ENCODE data around the gene TRPM4. TPM values are rescaled to one million over a fixed set of nuclear protein-coding genes. Genes with fewer than 3 reads are reported as not detected.
"Not testable (repeated sequence)": the region's sequence is repeated elsewhere in the genome, so short reads cannot be mapped to it uniquely, and the experiment has no call there.

TRPM4 gene
- total RNA-seq, 2 donors from 2014 or later: not detected

DNA sequence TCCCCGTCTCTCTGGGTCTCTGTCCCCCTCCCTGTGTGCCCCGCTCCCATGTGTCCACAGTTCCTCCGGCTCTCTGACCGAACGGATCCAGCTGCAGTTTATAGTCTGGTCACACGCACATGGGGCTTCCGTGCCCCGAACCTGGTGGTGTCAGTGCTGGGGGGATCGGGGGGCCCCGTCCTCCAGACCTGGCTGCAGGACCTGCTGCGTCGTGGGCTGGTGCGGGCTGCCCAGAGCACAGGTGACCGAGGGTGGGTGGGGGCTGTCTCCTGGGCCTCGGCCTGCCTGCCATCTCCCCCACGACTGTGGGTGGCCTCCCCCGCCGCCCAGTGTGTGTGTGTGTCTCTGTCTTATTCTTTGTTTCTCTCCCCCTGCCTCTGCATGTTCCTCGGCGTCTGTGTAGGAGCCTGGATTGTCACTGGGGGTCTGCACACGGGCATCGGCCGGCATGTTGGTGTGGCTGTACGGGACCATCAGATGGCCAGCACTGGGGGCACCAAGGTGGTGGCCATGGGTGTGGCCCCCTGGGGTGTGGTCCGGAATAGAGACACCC lies 10.3 kb downstream of the TRPM4 start:
- DNase-seq (ENCODE audit: low spot score) (no peak), ATAC-seq (no peak)
- Mint-ChIP-seq H3K4me3 (no peak overlapping the region), H3K9me3 (no peaks in the 10 kb centered on the region), H3K27ac (no peak overlapping the region), H3K4me1 (ENCODE audit: low read depth in 2 of 2) (no peaks in the 10 kb centered on the region), H3K36me3 (no peaks in the 10 kb centered on the region), H3K27me3 (peaks cover 5 to 9% of the 10 kb centered on the region in 2 donors)

DNA sequence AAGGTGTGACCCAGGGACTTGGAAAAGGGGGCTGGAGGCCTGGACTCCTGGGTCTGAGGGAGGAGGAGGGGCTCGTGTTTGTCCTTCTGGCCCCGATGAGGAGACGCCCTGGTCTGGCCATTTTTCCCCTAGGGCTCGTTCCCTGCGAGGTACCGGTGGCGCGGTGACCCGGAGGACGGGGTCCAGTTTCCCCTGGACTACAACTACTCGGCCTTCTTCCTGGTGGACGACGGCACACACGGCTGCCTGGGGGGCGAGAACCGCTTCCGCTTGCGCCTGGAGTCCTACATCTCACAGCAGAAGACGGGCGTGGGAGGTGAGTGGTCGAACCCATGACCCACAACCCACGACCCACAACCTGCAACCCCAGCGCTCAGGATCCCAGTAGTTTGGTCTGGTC lies 10.8 kb downstream of the TRPM4 start:
- Mint-ChIP-seq H3K27me3 (peaks cover 5 to 9% of the 10 kb centered on the region in 2 donors), H3K4me1 (ENCODE audit: low read depth in 2 of 2) (no peaks in the 10 kb centered on the region), H3K4me3 (no peak overlapping the region), H3K9me3 (no peaks in the 10 kb centered on the region), H3K27ac (no peak overlapping the region), H3K36me3 (no peaks in the 10 kb centered on the region)
- ATAC-seq (no peak), DNase-seq (ENCODE audit: low spot score) (no peak)

DNA sequence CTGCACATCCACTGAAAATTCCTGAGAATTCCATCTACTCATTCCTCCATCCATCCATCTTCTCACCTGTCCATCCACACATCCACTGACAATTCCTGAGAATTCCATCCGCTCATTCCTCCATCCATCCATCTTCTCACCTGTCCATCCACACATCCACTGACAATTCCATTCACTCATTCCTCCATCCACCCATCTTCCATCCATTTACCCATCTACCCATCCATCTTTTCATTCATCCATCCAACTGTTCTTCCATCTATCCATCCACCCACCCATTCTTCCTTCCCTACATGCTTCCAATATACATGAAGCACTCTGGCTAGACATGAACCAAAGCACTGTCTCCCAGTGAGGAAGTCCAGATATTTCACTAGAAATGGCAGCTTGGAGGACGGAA lies 15.6 kb downstream of the TRPM4 start:
- ATAC-seq (no peak), DNase-seq (ENCODE audit: low spot score) (no peak)
- H3K4me3 Mint-ChIP-seq: no peak overlapping the region
- H3K27ac Mint-ChIP-seq: no peak overlapping the region
- no peaks in the 10 kb centered on the region for H3K36me3 Mint-ChIP-seq
- peaks cover 0 to 2% of the 10 kb centered on the region in 2 donors for H3K27me3 Mint-ChIP-seq
- no peaks in the 10 kb centered on the region for H3K4me1 Mint-ChIP-seq (ENCODE audit: low read depth in 2 of 2)
- no peaks in the 10 kb centered on the region for H3K9me3 Mint-ChIP-seq

DNA sequence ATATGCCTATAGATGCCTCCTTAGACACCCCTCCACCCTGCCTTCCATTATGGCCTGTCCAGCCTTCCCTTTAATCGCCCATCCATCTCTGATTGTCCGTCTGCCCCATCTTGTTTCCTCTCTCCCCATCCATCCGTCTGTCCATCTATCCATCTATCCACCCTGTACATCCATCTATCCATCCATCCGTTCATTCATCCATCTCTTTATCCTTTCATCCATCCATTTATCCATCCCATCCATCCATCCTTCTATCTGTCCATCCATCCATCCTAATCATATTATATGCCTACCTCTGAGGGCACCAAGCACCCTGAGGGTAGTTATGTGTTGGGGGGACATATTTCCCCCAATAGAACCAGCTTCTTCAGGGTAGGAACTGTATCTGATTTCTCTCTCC lies 23.1 kb downstream of the TRPM4 start:
- Mint-ChIP-seq H3K36me3 (peaks cover 6% of the 10 kb centered on the region), H3K9me3 (peaks cover 11% of the 10 kb centered on the region), H3K27me3 (peaks cover 0 to 5% of the 10 kb centered on the region in 2 donors), H3K27ac (no peak overlapping the region), H3K4me3 (no peak overlapping the region), H3K4me1 (ENCODE audit: low read depth in 2 of 2) (no peaks in the 10 kb centered on the region)
- DNase-seq (ENCODE audit: low spot score) (no peak), ATAC-seq (no peak)

DNA sequence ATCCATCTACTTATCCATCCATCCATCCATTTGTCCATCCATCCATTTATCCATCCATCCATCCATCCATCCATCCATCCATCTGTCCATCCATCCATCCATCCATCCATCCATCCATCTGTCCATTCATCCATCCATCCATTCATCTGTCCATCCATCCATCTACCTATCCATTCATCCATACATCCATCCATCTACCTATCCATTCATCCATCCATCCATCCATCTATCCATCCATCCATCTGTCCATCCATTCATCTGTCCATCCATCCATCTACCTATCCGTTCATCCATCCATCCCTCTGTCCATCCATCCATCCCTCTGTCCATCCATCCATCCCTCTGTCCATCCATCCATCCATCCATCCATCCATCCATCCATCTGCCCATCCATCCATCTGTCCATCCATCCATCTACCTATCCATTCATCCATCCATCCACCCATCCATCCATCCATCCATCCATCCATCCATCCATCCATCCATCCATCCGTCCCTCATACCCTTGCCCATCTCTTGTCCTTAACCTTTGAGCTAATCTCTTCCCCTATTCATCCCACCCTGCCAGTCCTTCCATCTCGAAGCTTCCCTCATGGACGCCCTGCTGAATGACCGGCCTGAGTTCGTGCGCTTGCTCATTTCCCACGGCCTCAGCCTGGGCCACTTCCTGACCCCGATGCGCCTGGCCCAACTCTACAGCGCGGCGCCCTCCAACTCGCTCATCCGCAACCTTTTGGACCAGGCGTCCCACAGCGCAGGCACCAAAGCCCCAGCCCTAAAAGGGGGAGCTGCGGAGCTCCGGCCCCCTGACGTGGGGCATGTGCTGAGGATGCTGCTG lies 24.6 kb downstream of the TRPM4 start:
- not testable (repeated sequence) for H3K4me1 Mint-ChIP-seq (ENCODE audit: low read depth in 2 of 2); H3K27ac Mint-ChIP-seq; DNase-seq (ENCODE audit: low spot score); H3K36me3 Mint-ChIP-seq; ATAC-seq; H3K27me3 Mint-ChIP-seq; H3K4me3 Mint-ChIP-seq
- H3K9me3 Mint-ChIP-seq: peaks cover 11% of the 10 kb centered on the region

DNA sequence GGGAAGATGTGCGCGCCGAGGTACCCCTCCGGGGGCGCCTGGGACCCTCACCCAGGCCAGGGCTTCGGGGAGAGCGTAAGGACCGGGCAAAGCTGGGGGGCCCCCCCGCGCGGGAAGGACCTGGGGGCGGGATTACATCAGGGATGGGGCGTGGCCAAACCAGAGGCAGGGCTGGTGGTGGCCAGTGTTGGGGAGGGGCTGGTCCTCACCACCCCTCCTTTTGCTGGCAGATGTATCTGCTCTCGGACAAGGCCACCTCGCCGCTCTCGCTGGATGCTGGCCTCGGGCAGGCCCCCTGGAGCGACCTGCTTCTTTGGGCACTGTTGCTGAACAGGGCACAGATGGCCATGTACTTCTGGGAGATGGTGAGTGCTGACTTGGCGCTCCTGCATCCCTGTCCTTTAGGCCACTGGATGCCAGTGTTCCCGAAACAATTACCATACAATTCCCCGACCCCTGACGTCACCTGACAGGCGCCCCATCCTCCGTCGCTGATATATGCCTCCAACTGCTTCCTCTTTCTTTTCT lies 25.3 kb downstream of the TRPM4 start:
- Mint-ChIP-seq H3K36me3 (peaks cover 6% of the 10 kb centered on the region), H3K4me1 (ENCODE audit: low read depth in 2 of 2) (no peaks in the 10 kb centered on the region), H3K27ac (no peak overlapping the region), H3K27me3 (peaks cover 0 to 3% of the 10 kb centered on the region in 2 donors), H3K4me3 (no peak overlapping the region), H3K9me3 (peaks cover 11% of the 10 kb centered on the region)
- DNase-seq (ENCODE audit: low spot score) (no peak), ATAC-seq (no peak)

DNA sequence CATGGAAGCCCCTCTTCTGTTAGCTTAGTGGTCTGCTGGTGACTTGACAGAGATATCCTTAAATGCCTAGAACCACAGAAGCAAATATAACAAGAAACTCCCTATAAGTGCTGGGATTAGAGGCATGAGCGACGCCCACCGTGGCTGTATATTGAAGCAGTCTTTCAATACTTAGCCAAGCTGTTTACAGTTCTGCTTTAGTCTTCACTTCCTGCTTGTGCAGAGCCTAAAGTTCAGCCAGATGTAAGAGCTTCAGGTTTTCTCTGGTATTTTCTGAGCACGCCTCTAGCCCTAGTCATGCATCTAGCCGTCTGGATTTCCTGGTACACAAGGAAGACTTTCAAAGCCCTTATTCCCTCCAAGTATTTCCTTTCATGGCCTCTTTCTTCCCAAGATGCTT lies 28.5 kb downstream of the TRPM4 start:
- Mint-ChIP-seq H3K4me3 (no peak overlapping the region), H3K36me3 (peaks cover 6% of the 10 kb centered on the region), H3K4me1 (ENCODE audit: low read depth in 2 of 2) (peaks cover 0 to 3% of the 10 kb centered on the region in 2 donors), H3K9me3 (peaks cover 11% of the 10 kb centered on the region), H3K27ac (no peak overlapping the region), H3K27me3 (peaks cover 0 to 3% of the 10 kb centered on the region in 2 donors)
- DNase-seq (ENCODE audit: low spot score): no peak
- no peak for ATAC-seq

DNA sequence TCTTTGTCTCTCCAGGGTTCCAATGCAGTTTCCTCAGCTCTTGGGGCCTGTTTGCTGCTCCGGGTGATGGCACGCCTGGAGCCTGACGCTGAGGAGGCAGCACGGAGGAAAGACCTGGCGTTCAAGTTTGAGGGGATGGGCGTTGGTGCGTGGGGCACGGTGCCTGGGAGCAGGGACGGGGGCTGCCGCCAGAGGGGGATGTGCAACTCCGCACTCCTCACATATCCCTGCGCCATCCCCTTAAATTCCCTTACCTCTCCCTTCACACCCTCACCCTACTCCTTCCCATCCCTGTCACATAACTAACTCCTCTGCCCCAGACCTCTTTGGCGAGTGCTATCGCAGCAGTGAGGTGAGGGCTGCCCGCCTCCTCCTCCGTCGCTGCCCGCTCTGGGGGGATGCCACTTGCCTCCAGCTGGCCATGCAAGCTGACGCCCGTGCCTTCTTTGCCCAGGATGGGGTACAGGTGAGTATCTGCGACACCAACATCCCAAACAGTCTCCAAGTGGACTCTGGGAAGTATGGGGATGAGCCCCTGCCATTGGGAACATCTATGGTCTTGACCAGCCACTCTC lies 31.1 kb downstream of the TRPM4 start:
- H3K4me1 Mint-ChIP-seq (ENCODE audit: low read depth in 2 of 2): peaks cover 0 to 3% of the 10 kb centered on the region in 2 donors
- H3K9me3 Mint-ChIP-seq: peaks cover 5% of the 10 kb centered on the region
- DNase-seq (ENCODE audit: low spot score) (no peak), ATAC-seq (no peak)
- peak overlapping the region in 1 of 2 donors; percentile 38 for H3K27ac Mint-ChIP-seq
- H3K4me3 Mint-ChIP-seq: no peak overlapping the region
- peaks cover 6% of the 10 kb centered on the region for H3K36me3 Mint-ChIP-seq
- H3K27me3 Mint-ChIP-seq: no peaks in the 10 kb centered on the region

DNA sequence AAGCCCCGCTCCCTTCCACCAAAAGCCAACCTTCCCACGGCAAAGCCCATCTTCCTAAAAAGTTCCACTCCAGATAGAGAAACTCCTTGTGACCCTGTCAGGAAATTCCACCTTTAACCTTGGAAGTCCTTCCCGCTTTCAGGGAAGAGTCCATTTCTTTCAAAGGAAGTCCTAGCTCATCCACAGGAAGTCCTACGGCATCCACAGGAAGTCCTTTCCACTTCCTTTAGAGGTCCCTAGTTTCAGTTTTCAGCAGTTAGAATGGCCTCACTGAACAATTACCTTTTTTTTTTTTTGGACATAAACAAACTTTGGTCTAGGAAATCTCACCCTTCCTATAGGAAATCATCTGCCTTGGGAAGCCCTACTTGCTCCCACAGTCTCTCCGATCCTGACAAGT lies 31.7 kb downstream of the TRPM4 start:
- H3K27me3 Mint-ChIP-seq: no peaks in the 10 kb centered on the region
- H3K9me3 Mint-ChIP-seq: peaks cover under 1% of the 10 kb centered on the region
- H3K36me3 Mint-ChIP-seq: peaks cover under 1% of the 10 kb centered on the region
- no peak overlapping the region for H3K4me3 Mint-ChIP-seq
- H3K27ac Mint-ChIP-seq: peak overlapping the region in 1 of 2 donors; percentile 2
- H3K4me1 Mint-ChIP-seq (ENCODE audit: low read depth in 2 of 2): peaks cover 0 to 3% of the 10 kb centered on the region in 2 donors
- ATAC-seq (no peak), DNase-seq (ENCODE audit: low spot score) (no peak)

DNA sequence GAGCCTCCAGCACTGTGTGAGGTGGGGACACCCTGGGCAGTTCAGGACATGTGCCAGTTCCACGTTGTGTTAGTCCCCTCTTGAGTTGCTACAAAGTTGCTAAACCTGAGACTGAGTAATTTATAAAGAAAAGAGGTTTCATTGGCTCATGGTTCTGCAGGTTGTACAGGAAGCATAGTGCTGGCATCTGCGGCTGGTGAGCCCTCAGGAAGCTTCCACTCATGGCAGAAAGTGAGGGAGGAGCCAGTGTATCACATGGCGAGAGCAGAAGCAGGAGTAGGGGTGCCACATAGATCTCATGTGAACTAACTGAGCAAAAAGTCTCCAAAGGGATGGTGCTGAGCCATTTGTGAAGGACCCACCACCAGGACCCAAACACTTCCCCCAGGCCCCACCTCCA lies 33.2 kb downstream of the TRPM4 start:
- no peaks in the 10 kb centered on the region for H3K27me3 Mint-ChIP-seq
- H3K36me3 Mint-ChIP-seq: no peaks in the 10 kb centered on the region
- H3K27ac Mint-ChIP-seq: no peak overlapping the region
- no peak for ATAC-seq
- no peaks in the 10 kb centered on the region for H3K9me3 Mint-ChIP-seq
- peaks cover 0 to 3% of the 10 kb centered on the region in 2 donors for H3K4me1 Mint-ChIP-seq (ENCODE audit: low read depth in 2 of 2)
- DNase-seq (ENCODE audit: low spot score): no peak
- H3K4me3 Mint-ChIP-seq: no peak overlapping the region

DNA sequence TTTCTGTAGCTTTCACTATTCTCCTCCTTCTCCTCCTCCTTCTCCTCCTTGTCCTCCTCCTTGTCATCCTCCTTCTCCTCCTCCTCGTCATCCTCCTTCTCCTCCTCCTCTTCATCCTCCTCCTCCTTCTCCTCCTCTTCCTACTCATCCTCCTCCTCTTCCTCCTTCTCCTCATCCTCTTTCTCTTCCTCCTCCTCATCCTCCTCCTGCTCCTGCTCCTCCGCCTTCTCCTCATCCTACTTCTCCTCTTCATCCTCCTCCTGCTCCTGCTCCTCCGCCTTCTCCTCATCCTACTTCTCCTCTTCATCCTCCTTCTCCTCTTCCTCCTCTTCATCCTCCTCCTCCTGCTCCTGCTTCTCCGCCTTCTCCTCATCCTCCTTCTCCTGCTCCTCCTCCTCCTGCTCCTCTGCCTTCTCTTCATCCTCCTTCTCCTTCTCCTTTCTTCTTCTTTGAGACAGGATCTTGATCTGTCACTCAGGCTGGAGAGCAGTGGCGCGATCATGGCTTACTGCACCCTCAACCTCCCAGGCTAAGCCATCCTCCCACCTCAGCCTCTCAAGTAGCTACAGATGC lies 36.3 kb downstream of the TRPM4 start:
- no peak for ATAC-seq
- Mint-ChIP-seq H3K9me3 (no peaks in the 10 kb centered on the region), H3K27ac (no peak overlapping the region), H3K4me3 (no peak overlapping the region), H3K27me3 (no peaks in the 10 kb centered on the region), H3K4me1 (ENCODE audit: low read depth in 2 of 2) (peaks cover 0 to 3% of the 10 kb centered on the region in 2 donors), H3K36me3 (no peaks in the 10 kb centered on the region)
- no peak for DNase-seq (ENCODE audit: low spot score)

DNA sequence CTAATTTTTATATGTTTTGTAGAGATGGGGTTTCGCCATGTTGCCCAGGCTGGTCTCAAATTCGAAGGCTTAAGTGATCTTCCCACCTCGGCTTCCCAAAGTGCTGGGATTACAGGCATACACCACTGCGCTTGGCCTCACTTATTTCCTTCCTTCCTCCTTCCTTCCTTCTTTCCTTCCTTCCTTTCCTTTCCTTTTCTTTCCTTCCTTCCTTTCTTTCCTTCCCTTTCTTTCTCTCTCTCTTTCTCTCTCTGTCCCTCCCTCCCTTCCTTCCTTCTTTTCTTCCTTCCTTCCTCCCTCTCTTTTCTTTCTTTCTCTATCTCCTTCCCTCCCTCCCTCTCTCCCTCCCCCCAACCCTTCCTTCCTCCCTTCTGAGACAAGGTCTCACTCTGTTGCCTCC lies 36.8 kb downstream of the TRPM4 start:
- no peaks in the 10 kb centered on the region for H3K27me3 Mint-ChIP-seq
- H3K9me3 Mint-ChIP-seq: no peaks in the 10 kb centered on the region
- no peak overlapping the region for H3K27ac Mint-ChIP-seq
- H3K4me3 Mint-ChIP-seq: no peak overlapping the region
- H3K36me3 Mint-ChIP-seq: no peaks in the 10 kb centered on the region
- peaks cover 0 to 2% of the 10 kb centered on the region in 2 donors for H3K4me1 Mint-ChIP-seq (ENCODE audit: low read depth in 2 of 2)
- ATAC-seq (no peak), DNase-seq (ENCODE audit: low spot score) (no peak)

DNA sequence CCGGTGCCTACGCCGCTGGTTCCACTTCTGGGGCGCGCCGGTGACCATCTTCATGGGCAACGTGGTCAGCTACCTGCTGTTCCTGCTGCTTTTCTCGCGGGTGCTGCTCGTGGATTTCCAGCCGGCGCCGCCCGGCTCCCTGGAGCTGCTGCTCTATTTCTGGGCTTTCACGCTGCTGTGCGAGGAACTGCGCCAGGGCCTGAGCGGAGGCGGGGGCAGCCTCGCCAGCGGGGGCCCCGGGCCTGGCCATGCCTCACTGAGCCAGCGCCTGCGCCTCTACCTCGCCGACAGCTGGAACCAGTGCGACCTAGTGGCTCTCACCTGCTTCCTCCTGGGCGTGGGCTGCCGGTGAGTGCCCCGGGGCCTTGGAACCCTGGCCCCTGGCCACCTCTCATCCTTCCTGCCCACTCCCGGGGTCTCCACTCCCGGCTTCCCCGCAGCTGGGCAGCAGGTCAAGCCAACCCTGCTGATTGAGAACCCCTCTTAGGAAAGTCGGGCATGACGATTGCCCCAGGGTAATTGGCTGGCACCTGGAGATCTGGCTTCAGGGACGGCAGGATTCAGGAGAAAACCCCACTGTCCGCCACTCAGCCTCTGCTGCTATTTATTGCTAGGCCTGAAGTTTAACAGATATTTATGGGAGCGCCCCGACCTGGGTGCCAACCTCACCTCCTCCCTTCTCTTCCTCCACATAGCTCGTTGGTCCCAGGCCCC lies 39.1 kb downstream of the TRPM4 start:
- H3K27me3 Mint-ChIP-seq: no peaks in the 10 kb centered on the region
- H3K4me1 Mint-ChIP-seq (ENCODE audit: low read depth in 2 of 2): peaks cover 0 to 3% of the 10 kb centered on the region in 2 donors
- H3K36me3 Mint-ChIP-seq: no peaks in the 10 kb centered on the region
- H3K27ac Mint-ChIP-seq: no peak overlapping the region
- DNase-seq (ENCODE audit: low spot score) (no peak), ATAC-seq (no peak)
- H3K4me3 Mint-ChIP-seq: no peak overlapping the region
- H3K9me3 Mint-ChIP-seq: no peaks in the 10 kb centered on the region

All from natural killer cell treated with Interleukin-12 subunit alpha and Interleukin-12 subunit beta and Interleukin-15 and Interleukin-18, amount 100 ng/mL, for 72 hours (primary cell).